NCI-H146 treated with DMSO at 0.1 percent for 48 hours (cell line): ENCODE data around the gene ACTR3C.
"Not testable (repeated sequence)": the region's sequence is repeated elsewhere in the genome, so short reads cannot be mapped to it uniquely, and the experiment has no call there.

ENCODE experiments used
- DNase-seq: peaks from one replicate; lab custom pipeline; 2025; ENCODE audit not compliant: unreplicated experiment; lab: John Stamatoyannopoulos, UW

ACTR3C gene

GRCh38 chr7:150285849-150286754, 37.2 kb downstream of the ACTR3C start:
- peak; percentile 6 for DNase-seq

DNA sequence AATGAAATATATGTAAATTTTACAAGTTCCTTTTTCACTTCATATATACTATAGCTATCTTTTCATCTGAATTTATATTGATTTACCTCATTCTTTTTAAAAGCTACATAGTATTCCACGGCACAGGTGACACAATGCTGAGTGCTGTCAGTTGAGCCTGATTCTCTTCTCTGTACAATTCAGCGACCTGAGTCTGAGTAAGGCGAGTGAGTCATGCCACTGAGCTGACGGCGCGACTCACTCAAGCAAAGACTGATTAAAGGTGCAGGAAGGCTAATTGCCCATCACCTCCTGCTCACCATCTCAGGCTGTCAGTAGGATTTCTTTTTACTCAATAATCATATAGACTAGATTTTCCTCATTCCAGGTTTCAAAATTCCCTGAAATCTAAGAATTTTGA, 39.7 kb downstream of the ACTR3C start:
- DNase-seq = not testable (repeated sequence)

GRCh38 chr7:150283111-150283510, 40.2 kb downstream of the ACTR3C start:
- DNase-seq = not testable (repeated sequence)

GRCh38 chr7:150281681-150282403, 41.5 kb downstream of the ACTR3C start:
- not testable (repeated sequence) for DNase-seq

DNA sequence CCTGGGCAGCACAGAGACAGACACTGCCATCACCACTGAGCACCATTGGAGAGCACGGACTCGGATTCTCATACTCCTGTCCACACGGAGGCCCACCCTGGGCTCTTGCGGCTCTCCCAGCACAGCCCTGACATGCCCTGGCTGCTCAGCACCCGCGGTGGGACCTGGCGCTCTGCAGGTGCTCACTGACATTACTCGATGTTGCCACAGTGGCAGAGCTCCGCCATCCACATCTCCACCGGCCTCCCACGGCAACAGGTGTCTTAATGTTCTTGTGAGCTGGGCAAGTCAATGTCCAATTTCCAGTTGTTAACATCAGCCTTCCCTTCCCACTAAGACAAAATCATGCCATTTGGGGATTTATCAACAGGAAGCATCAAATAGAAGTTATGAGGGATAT, 45.0 kb downstream of the ACTR3C start:
- DNase-seq = not testable (repeated sequence)

DNA sequence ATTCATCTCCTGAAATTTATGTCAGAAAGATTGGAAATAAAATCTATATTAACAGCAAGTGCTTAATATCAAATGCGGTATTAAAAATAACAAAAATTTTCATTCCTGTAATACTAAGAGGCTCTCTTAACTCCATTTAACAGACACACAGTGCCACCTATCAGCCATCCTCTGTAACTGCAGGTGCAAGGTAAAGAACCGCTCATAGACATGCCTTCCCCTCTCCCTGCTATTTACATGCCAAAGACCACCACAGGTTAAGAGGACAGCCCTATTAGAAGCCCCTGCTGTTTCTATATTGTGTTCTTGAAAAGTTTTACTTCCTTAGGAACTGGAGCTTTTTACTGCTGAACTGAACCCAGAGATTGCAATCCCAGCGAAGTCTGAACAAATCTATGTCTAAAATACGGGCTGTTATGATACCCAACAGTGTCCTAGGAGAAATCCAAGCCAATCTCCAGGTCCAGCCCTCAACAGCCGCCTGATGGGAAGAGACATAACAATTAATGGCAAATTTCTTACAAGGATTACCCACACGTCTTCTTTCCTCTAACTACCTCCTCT, 47.1 kb downstream of the ACTR3C start:
- DNase-seq = peak; percentile 3

DNA sequence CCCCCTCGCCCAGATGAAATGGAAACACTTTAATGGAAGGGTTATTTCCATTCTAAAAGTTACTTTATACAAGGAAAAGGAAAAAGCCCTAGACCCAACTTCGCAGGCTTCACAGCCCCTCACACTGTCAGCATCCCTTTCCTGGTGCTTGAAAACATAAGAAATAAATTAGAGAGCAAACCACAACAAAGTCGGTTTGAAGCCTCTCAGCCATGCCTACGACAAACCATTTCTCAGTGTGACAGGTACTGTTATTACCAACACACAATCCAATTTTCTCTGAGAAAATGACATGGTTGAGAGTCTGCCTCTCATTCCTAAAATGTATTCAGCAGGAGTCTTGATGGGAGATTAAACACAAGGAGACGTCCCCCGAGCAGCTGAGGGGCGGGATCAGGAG, 51.4 kb downstream of the ACTR3C start:
- not testable (repeated sequence) for DNase-seq

- not testable (repeated sequence) for DNase-seq
These were observed 53.1 kb downstream of the ACTR3C start for GRCh38 chr7:150270101-150270824.

DNA sequence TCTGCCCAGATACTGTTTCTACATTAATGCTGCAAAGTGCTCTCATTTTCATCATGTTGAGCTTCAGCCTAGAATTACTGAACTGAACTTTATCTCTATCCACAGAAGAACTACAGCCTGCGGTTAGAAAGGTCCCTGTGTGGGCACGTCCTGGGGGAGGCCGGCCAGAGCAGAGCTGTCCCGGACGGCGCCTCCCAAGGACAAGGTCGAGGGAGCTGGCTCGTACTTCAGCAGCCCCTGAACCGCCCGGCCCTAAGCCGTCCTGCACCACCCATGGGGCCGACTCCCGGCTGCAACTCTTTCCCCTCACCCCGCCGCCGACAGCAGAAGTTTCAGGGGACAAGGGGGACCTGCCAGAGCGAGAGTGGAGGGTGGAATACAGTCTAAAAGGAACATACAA, 54.5 kb downstream of the ACTR3C start:
- DNase-seq = not testable (repeated sequence)

DNA sequence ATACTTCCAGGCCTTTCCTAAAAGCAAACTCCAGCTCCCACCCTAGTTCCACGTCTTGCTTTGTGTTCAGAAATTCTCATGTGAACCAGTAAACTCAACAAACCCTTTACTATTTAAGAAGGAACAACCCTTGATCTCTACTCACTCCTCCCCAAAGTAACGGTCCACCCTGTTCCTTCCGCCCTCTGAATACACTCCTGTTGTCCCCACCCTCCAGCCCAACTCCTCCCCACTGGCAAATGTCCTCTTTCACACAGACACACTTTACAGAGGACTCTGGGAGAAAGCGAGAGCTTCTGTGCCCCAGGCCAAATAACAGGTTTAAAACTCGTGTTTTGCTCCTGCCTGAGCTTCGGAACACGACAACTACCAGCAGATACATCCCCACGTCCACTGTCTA, 55.1 kb downstream of the ACTR3C start:
- not testable (repeated sequence) for DNase-seq

DNA sequence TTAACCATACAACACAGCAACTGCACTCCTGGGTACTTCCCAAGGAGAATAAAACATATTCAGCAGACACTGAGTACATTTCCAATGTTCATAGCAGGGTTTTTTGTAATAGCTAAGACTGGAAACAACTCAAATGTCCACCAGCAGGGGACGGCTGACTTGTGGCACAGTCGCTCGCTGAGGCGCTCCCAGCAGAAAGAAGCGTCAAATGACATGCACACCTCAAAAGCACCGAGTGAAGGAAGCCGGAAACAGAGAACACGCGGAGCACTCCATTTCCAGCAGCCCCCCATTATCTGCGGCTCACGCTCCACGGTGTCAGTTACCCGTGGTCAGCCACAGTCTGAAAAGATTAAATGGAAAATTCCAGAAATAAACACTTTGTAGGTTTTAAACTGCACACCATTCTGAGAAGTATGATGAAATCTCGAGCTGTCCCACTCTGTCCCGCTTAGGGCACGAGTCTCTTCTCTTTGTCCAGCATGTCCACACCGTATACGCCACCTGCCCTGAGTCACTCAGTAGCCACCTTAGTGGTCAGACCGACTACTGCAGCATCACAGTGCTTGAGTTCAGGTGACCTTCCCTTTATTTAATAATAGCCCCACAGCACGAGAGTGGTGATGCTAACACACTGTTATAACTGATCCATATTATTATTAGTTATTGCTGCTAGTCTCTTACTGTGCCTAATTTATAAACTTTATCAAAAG, 56.2 kb downstream of the ACTR3C start:
- DNase-seq = not testable (repeated sequence)

DNA sequence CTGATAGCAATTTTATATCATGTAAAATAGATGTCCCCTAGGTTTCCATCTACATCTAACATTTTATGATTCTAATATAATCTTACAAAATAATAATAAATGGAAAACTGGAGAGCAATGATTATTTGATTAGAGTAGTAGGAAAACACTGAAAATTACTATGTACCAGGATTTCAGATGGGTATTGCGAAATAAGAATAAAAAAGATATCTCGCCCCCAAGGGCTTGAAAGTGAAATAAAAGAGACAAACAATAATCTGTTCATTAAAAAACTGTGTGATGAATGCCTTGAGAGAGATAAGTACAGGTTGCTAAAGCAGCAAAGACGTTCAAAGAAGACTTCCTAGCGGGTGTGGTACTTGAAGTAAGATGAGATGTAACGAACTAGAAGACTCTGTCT, 60.7 kb downstream of the ACTR3C start:
- DNase-seq = not testable (repeated sequence)

DNA sequence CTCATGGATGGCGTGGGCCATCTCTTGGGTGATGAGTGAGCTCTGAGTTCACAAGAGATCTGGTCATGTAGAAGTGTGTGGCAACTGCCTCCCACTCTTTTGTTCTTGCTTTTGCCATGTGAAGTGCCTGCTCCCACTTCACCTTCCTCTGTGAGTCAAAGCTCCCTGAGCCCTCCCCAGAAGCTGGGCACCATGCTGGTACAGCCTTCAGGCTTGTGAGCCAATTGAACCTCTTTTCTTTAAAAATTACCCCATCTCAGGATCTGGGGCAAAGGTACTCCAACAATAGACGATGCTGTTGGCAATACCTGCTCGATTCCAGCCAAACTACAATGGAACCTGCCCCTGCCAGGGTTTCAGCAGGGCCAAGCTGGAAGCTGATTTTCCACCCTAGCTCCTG, 75.6 kb downstream of the ACTR3C start:
- DNase-seq = not testable (repeated sequence)

GRCh38 chr7:150245208-150245607, 78.1 kb downstream of the ACTR3C start:
- DNase-seq = not testable (repeated sequence)

DNA sequence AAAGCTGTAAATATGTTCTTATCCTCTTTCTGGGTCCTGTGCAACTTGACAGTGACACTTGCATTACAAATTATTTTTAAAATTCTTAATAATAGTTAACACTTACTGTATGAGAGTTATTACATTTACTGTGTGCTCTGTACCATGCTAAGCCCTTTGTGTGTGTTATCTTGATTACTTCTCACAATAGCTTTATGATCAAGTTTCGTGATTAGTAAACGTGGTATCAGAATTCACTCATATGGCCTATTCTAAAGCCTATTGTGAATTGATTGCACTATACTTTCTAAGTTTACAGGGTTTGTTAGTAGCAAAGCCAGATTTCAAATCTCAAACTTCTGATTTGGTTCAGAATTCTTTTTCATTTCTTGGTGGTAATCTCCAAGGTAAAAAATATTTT, 80.4 kb downstream of the ACTR3C start:
- not testable (repeated sequence) for DNase-seq

GRCh38 chr7:150225444-150225843, 97.9 kb downstream of the ACTR3C start:
- DNase-seq = not testable (repeated sequence)

GRCh38 chr7:150222083-150222972, 101.0 kb downstream of the ACTR3C start:
- DNase-seq = not testable (repeated sequence)

GRCh38 chr7:150220673-150221181, 102.6 kb downstream of the ACTR3C start:
- DNase-seq = peak; percentile 1
